ENCODE results near the gene PEX5L.

- no peak for TF ChIP-seq CTCF (IDR thresholded peaks at IDR 0.05)
- no peak for TF ChIP-seq POLR2A (IDR thresholded peaks at IDR 0.05)
Observed at GRCh38 chr3:179943117-179943880, 93.4 kb downstream of the PEX5L start.
